ENCODE results near the gene NR2F1-AS1. TPM values are rescaled to one million over a fixed set of nuclear protein-coding genes. Genes with fewer than 3 reads are reported as not detected.

The NR2F1-AS1 gene
- total RNA-seq, 2 experiments from 2014 or later, result not detected

- TF ChIP-seq EZH2phosphoT487 (IDR thresholded peaks at IDR 0.05; ENCODE audit: borderline replicate concordance, low read depth, low read length) (no peak), CTCF (conservative IDR thresholded peaks at IDR 0.05; ENCODE audit: low read length) (no peak)
- CTCF ChIA-PET (ENCODE audit: unreplicated experiment), result no interaction called here
- Histone ChIP-seq H2AFZ (ENCODE audit: low read length) (no peak overlapping the region), H3K4me2 (ENCODE audit: low read length) (no peak overlapping the region), H3K79me2 (ENCODE audit: insufficient read depth, low read depth, low read length) (no peaks in the 10 kb centered on the region), H3K9me3 (ENCODE audit: low read length) (no peaks in the 10 kb centered on the region), H3K4me3 (ENCODE audit: low read depth, low read length, poor library complexity, severe bottlenecking) (no peak overlapping the region), H3K4me1 (ENCODE audit: insufficient read depth, low read length, poor library complexity, severe bottlenecking) (no peaks in the 10 kb centered on the region), H3K9me2 (ENCODE audit: insufficient read depth, low read length) (no peaks in the 10 kb centered on the region), H3K27ac (ENCODE audit: low read depth, low read length, poor library complexity, severe bottlenecking) (no peak overlapping the region), H4K20me1 (ENCODE audit: insufficient read depth, low read length) (no peaks in the 10 kb centered on the region), H3K36me3 (ENCODE audit: insufficient read depth, low read length) (no peaks in the 10 kb centered on the region)
- BruUV-seq (replicated peaks), result no TSS peak
- intact Hi-C loops (cut with micrococcal nuclease; ENCODE audit: unreplicated experiment), result no loop called here
- DNase-seq (ENCODE audit: low spot score), result no peak
- POLR2A ChIA-PET, result no interaction called here
These were observed 144.9 kb downstream of the NR2F1-AS1 start for GRCh38 chr5:93436083-93436482.

GRCh38 chr5:93433422-93433821 is 147.6 kb downstream of the NR2F1-AS1 start:
- ChIA-PET CTCF (ENCODE audit: unreplicated experiment) (no interaction called here), POLR2A (no interaction called here)
- DNase-seq (ENCODE audit: low spot score), result no peak
- Histone ChIP-seq H4K20me1 (ENCODE audit: insufficient read depth, low read length) (no peaks in the 10 kb centered on the region), H3K4me3 (ENCODE audit: low read depth, low read length, poor library complexity, severe bottlenecking) (no peak overlapping the region), H2AFZ (ENCODE audit: low read length) (no peak overlapping the region), H3K36me3 (ENCODE audit: insufficient read depth, low read length) (no peaks in the 10 kb centered on the region), H3K27ac (ENCODE audit: low read depth, low read length, poor library complexity, severe bottlenecking) (no peak overlapping the region), H3K9me3 (ENCODE audit: low read length) (no peaks in the 10 kb centered on the region), H3K79me2 (ENCODE audit: insufficient read depth, low read depth, low read length) (no peaks in the 10 kb centered on the region), H3K4me1 (ENCODE audit: insufficient read depth, low read length, poor library complexity, severe bottlenecking) (no peaks in the 10 kb centered on the region), H3K4me2 (ENCODE audit: low read length) (no peak overlapping the region), H3K9me2 (ENCODE audit: insufficient read depth, low read length) (no peaks in the 10 kb centered on the region)
- no TSS peak for BruUV-seq (replicated peaks)
- intact Hi-C loops (cut with micrococcal nuclease; ENCODE audit: unreplicated experiment), result no loop called here
- TF ChIP-seq EZH2phosphoT487 (IDR thresholded peaks at IDR 0.05; ENCODE audit: borderline replicate concordance, low read depth, low read length) (no peak), CTCF (conservative IDR thresholded peaks at IDR 0.05; ENCODE audit: low read length) (no peak)

GRCh38 chr5:93431250-93431649 is 149.8 kb downstream of the NR2F1-AS1 start:
- Histone ChIP-seq H3K4me2 (ENCODE audit: low read length) (no peak overlapping the region), H3K9me3 (ENCODE audit: low read length) (no peaks in the 10 kb centered on the region), H3K9me2 (ENCODE audit: insufficient read depth, low read length) (no peaks in the 10 kb centered on the region), H3K4me1 (ENCODE audit: insufficient read depth, low read length, poor library complexity, severe bottlenecking) (no peaks in the 10 kb centered on the region), H3K27ac (ENCODE audit: low read depth, low read length, poor library complexity, severe bottlenecking) (no peak overlapping the region), H3K36me3 (ENCODE audit: insufficient read depth, low read length) (no peaks in the 10 kb centered on the region), H3K79me2 (ENCODE audit: insufficient read depth, low read depth, low read length) (no peaks in the 10 kb centered on the region), H2AFZ (ENCODE audit: low read length) (no peak overlapping the region), H3K4me3 (ENCODE audit: low read depth, low read length, poor library complexity, severe bottlenecking) (no peak overlapping the region), H4K20me1 (ENCODE audit: insufficient read depth, low read length) (no peaks in the 10 kb centered on the region)
- intact Hi-C loops (cut with micrococcal nuclease; ENCODE audit: unreplicated experiment), result no loop called here
- DNase-seq (ENCODE audit: low spot score), result no peak
- CTCF ChIA-PET (ENCODE audit: unreplicated experiment), result no interaction called here
- no TSS peak for BruUV-seq (replicated peaks)
- TF ChIP-seq CTCF (conservative IDR thresholded peaks at IDR 0.05; ENCODE audit: low read length) (no peak), EZH2phosphoT487 (IDR thresholded peaks at IDR 0.05; ENCODE audit: borderline replicate concordance, low read depth, low read length) (no peak)
- POLR2A ChIA-PET, result interaction anchor here (0.7 kb wide), 1 partner anchor 23 kb away, joined by 3 read pairs; no protein-coding TSS in a partner anchor

Measured in OCI-LY7 (cell line).